ENCODE measurements around the gene NEURL1B. TPM values are rescaled to one million over a fixed set of nuclear protein-coding genes. Genes with fewer than 3 reads are reported as not detected.

The NEURL1B gene
- total RNA-seq, 1 donor from 2014 or later = 4.4 TPM

GRCh38 chr5:172661526-172661925 lies 20.5 kb downstream of the NEURL1B start:
- TF ChIP-seq CTCF (conservative IDR thresholded peaks at IDR 0.05; ENCODE audit: low read depth, low read length) = no peak
- no peak for DNase-seq (ENCODE audit: low read depth)

GRCh38 chr5:172662596-172662995 lies 21.5 kb downstream of the NEURL1B start:
- TF ChIP-seq CTCF (conservative IDR thresholded peaks at IDR 0.05; ENCODE audit: low read depth, low read length) = no peak

More at GRCh38 chr5:172661526-172661925, 20.5 kb downstream of the NEURL1B start:
- H3K4me3 ChIP-seq (ENCODE audit: low read depth, low read length) = no peak overlapping the region

GRCh38 chr5:172664018-172664417 lies 23.0 kb downstream of the NEURL1B start:
- no peak overlapping the region for H3K4me3 ChIP-seq (ENCODE audit: low read depth, low read length)
- DNase-seq (ENCODE audit: low read depth) = no peak
- TF ChIP-seq CTCF (conservative IDR thresholded peaks at IDR 0.05; ENCODE audit: low read depth, low read length) = no peak

More at GRCh38 chr5:172662596-172662995, 21.5 kb downstream of the NEURL1B start:
- H3K4me3 ChIP-seq (ENCODE audit: low read depth, low read length) = no peak overlapping the region
- no peak for DNase-seq (ENCODE audit: low read depth)

GRCh38 chr5:172664681-172665541 lies 23.8 kb downstream of the NEURL1B start:
- H3K4me3 ChIP-seq (ENCODE audit: low read depth, low read length) = no peak overlapping the region
- no peak for TF ChIP-seq CTCF (conservative IDR thresholded peaks at IDR 0.05; ENCODE audit: low read depth, low read length)
- no peak for DNase-seq (ENCODE audit: low read depth)

GRCh38 chr5:172666251-172666650 lies 25.2 kb downstream of the NEURL1B start:
- no peak for TF ChIP-seq CTCF (conservative IDR thresholded peaks at IDR 0.05; ENCODE audit: low read depth, low read length)
- DNase-seq (ENCODE audit: low read depth) = no peak
- H3K4me3 ChIP-seq (ENCODE audit: low read depth, low read length) = no peak overlapping the region

- no peak for DNase-seq (ENCODE audit: low read depth)
- no peak for TF ChIP-seq CTCF (conservative IDR thresholded peaks at IDR 0.05; ENCODE audit: low read depth, low read length)
- H3K4me3 ChIP-seq (ENCODE audit: low read depth, low read length) = no peak overlapping the region
Measured at GRCh38 chr5:172667786-172668593, 26.9 kb downstream of the NEURL1B start.

Measured in epithelial cell of proximal tubule (primary cell).